C4-2B (cell line): ENCODE measurements around the gene SHLD3.

ENCODE experiments used
- ZFX ChIP-seq: fragments of 450-650 bp; IDR thresholded peaks from 2 replicates; pipeline ENCODE4 v1.6.1; 2017
- TF ChIP-seq, protein P1 (sequence below): fragments of 450-650 bp; conservative IDR thresholded peaks from 2 replicates; pipeline ENCODE4 v1.5.1; 2017; ENCODE audit warnings: mild to moderate bottlenecking

GRCh38 chr5:65647941-65648340 is 23.1 kb downstream of the SHLD3 start:
- TF ChIP-seq, protein P1, sequence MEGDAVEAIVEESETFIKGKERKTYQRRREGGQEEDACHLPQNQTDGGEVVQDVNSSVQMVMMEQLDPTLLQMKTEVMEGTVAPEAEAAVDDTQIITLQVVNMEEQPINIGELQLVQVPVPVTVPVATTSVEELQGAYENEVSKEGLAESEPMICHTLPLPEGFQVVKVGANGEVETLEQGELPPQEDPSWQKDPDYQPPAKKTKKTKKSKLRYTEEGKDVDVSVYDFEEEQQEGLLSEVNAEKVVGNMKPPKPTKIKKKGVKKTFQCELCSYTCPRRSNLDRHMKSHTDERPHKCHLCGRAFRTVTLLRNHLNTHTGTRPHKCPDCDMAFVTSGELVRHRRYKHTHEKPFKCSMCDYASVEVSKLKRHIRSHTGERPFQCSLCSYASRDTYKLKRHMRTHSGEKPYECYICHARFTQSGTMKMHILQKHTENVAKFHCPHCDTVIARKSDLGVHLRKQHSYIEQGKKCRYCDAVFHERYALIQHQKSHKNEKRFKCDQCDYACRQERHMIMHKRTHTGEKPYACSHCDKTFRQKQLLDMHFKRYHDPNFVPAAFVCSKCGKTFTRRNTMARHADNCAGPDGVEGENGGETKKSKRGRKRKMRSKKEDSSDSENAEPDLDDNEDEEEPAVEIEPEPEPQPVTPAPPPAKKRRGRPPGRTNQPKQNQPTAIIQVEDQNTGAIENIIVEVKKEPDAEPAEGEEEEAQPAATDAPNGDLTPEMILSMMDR: no peak
- no peak for TF ChIP-seq ZFX
